Lower leg skin (tissue), 3 donors: Measurements from ENCODE around the gene EML4.

Source experiments
- CTCF ChIP-seq, 3 donors: fragments of 450-650 bp; IDR thresholded peaks; one replicate each; pipeline ENCODE4 v1.5.1; 2016; ENCODE audit warnings: antibody characterized with exemption in 3 of 3, mild to moderate bottlenecking in 3 of 3, moderate library complexity in 2 of 3
- POLR2A ChIP-seq, 2 donors: fragments of 450-650 bp; IDR thresholded peaks; one replicate each; pipeline ENCODE4 v1.6.1; 2016 to 2017; ENCODE audit warnings: antibody characterized with exemption in 2 of 2, mild to moderate bottlenecking in 1 of 2, moderate library complexity in 1 of 2

- no peak for TF ChIP-seq POLR2A (IDR thresholded peaks at IDR 0.05)
- no peak for TF ChIP-seq CTCF (IDR thresholded peaks at IDR 0.05)
Observed at GRCh38 chr2:42290005-42290404, 120.9 kb downstream of the EML4 start.
